Stimulated activated CD8-positive, alpha-beta memory T cell treated with anti-CD3 and anti-CD28 coated beads, Interleukin-7, amount 100 ng/mL, for 1 hour (primary cell): Measurements from ENCODE around the gene ZNF738.
"Not testable (repeated sequence)": the region's sequence is repeated elsewhere in the genome, so short reads cannot be mapped to it uniquely, and the experiment has no call there.

Source experiments
- DNase-seq, 2 donors: peaks; one replicate each; pipeline ENCODE4 v3.0.0-alpha.2; 2020; ENCODE audit warnings: low read depth in 2 of 2

Gene ZNF738

DNA sequence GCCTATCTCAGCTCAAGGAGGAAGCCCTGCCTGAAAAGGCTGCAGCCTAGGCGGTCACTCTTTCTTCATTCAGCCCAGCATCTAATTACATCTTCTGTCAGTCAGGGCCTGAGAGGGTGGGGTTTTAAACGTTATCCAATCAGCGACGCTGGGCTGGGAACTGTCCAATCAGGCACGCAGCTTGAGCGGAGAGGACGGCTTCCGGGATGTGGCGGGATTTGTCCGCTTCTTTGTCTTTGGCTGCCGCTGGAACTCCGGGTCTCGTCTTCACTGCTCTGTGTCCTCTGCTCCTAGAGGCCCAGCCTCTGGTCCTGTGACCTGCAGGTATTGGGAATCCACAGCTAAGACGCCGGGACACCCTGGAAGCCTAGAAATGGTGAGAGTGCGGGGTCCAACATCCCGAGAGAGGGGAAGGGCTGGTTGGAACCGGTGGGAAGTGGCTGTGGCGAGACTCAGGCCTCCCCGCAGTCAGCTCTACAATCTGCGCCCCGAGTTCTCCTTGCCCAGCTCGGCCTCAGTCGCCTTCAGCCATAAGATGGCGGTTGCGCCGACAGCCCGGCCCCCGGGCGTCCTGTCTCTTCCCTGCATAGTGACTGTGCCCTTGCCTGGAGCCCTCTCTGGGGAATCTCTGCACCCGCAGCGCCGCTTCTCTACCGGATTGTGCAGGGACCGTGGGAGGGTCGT, at the start of gene ZNF738:
TSS of gene ZNF738 (plus strand) at position 233 of the 684 bp plus-strand sequence. CDS start at position 374, 141 bp downstream.
- DNase-seq: peak; percentile 54 to 58

GRCh38 chr19:21312807-21313206, 46.0 kb upstream of the ZNF738 start:
- not testable (repeated sequence) for DNase-seq

DNA sequence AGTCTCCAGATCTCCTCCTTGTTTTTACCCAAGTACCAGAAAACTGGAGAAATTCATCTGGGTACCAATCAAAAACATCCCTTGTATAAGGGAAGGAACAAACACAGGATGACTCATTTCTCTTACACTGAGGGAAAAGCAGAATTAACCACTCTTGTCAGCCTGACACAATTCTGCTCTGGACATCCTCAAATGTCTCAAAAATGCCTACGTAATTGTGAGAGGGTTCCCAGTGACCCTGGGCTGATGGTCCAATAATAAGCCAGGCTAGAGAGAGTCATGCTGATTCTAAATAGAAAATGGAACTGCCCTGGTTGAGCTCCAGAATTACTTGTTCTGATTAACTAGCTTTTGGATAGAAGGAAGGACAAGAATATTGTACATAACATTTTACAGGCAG, 44.1 kb upstream of the ZNF738 start:
- no peak for DNase-seq

DNA sequence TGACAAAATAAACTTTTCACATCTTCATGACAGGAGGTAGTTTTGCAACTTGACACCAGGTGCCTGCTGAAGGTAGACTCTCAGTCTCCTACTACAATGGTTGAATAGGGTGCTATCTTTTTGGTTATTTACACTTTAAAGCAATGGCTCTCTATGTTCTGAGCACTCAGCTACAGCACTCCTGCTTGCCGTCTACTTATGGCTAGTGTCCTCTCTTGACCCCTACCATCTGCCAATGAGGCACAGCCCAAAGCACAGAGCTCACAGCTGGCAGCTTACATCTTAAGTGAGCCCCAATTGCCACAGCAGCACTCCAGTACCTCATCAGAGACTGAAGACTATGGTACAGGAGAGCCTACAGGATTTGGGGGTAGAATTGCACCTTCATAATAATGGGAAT, 41.0 kb upstream of the ZNF738 start:
- DNase-seq: no peak

DNA sequence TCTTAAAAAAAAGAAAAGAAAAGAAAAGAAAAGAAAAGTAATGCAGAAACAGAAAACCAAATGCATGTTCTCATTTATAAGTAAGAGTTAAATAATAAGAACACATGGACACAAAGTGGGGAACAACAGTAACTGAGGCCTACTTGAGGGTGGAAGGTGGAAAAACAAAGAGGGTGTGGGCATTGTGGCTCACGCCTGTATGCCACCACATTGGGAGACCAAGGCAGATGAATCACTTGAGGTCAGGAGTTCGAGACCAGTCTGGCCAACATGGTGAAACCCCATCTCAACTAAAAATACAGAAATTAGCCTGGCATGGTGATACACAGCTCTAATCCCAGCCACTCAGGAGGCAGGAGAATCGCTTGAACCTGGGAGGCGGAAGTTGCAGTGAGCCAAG, 37.7 kb upstream of the ZNF738 start:
- no peak for DNase-seq

GRCh38 chr19:21321996-21322395, 36.8 kb upstream of the ZNF738 start:
- DNase-seq: no peak

- DNase-seq: no peak
These were observed 36.3 kb upstream of the ZNF738 start for GRCh38 chr19:21322528-21322927.

DNA sequence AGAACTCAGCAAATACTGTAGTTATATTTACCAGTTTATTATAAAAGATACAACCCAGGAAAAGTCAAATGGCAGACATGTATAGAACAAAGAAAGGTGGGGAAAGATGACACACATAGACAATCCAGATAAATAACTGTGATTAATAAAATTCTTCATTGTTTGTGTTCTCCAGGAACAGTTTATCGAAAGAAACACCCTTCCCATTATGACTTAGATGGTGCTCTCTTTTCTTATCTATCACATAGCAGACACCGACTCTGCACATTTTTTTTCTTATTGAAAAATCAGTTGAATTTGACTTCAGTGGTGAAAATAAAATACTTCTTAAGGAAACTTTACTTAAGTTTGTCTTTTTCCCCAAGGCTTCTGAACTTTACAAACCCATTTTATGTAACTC, 35.8 kb upstream of the ZNF738 start:
- DNase-seq: no peak

- no peak for DNase-seq
These were observed 32.6 kb upstream of the ZNF738 start for GRCh38 chr19:21326169-21326568.

GRCh38 chr19:21328406-21328805, 30.4 kb upstream of the ZNF738 start:
- DNase-seq: no peak

GRCh38 chr19:21328885-21329605, 29.8 kb upstream of the ZNF738 start, which contains the start of gene ZNF708:
Gene ZNF708, minus strand, starts transcription at chr19:21329410. Its CDS starts 198 bp downstream, at chr19:21329212.
- DNase-seq: peak; percentile 48 to 50

DNA sequence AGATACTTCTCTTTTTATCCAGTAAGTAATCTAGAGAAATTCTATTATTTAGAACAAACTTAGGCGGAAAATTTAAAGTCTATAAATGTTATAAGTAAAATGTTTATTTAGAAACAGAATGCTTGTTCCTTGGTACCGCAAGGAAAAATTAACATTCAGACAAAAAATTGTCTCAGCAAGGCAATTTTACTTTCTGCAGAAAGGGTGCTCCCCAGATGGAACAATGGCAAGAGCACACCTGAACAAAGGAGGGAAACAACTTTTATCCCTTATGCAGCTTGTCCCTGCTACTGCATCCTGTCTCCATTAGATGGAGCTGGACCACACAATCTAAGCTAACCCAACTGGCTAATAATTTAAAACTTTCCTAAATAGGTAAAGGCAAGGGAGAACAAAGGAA, 23.1 kb upstream of the ZNF738 start:
- DNase-seq: no peak

- not testable (repeated sequence) for DNase-seq
These were observed 14.0 kb upstream of the ZNF738 start for GRCh38 chr19:21344841-21345240.

GRCh38 chr19:21352830-21353229, 6.0 kb upstream of the ZNF738 start:
- no peak for DNase-seq

DNA sequence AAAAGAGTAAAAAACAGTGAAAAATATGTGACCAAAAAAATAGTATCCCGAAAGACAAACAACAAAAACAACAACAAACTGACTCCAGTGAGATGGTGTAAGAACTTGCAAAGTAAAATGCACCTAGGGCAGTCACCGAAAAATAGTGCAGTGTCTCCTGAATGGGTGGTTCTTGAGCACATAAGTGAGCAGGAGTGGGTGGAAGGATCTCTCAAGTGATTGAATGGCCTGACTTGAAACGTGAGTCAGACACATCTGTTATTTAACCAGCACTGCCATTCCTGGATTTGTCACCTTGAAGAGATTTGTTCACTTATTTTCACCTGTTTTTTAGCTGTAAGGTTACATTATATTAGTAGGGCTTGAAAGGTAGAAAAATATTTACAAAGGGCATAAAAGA, 3.5 kb downstream of the ZNF738 start:
- DNase-seq: no peak

GRCh38 chr19:21383980-21384582, 25.3 kb downstream of the ZNF738 start:
- no peak for DNase-seq

DNA sequence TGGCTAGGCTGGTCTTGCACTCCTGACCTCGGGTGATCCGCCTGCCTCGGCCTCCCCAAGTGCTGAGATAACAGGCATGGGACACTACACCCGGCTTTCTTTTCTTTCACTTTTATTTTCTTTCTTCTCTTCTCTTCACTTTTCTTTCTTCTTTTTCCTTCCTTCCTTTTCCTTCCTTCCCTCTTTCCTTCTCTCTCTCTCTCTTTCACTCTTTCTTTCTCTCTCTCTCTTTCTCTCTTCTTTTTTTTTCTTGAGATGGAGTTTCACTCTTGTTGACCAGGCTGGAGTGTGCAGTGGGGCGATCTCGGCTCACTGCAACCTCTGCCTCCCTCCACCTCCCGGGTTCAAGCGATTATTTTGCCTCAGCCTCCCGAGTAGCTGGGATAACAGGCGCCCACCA, 37.3 kb downstream of the ZNF738 start:
- DNase-seq: no peak

GRCh38 chr19:21396893-21397572, 38.2 kb downstream of the ZNF738 start, which contains the start of gene ZNF493:
Gene ZNF493, plus strand, starts transcription at chr19:21397133. Its CDS starts 105 bp downstream, at chr19:21397238.
- peak; percentile 77 to 81 for DNase-seq

GRCh38 chr19:21398851-21399250, 40.1 kb downstream of the ZNF738 start:
- DNase-seq: no peak

GRCh38 chr19:21402303-21402985, 43.6 kb downstream of the ZNF738 start:
- DNase-seq: no peak

DNA sequence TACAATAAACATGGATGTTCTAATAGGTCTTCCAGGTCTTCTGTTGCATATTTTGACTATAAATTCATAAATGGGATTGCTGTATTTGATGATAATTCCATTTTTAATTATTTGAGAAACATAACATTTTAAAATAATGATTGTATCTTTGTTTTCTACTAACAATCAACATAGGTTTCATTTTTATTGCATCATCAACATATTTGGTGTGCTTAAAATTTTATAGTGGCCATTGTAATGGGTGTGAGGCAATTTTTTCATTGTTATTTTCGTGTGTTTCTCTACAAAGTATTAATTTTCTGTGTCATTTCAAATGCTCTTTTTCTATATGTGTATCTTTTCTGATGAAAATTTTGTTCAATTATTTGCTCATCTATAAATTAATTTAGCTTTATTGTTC, 51.4 kb downstream of the ZNF738 start:
- no peak for DNase-seq

DNA sequence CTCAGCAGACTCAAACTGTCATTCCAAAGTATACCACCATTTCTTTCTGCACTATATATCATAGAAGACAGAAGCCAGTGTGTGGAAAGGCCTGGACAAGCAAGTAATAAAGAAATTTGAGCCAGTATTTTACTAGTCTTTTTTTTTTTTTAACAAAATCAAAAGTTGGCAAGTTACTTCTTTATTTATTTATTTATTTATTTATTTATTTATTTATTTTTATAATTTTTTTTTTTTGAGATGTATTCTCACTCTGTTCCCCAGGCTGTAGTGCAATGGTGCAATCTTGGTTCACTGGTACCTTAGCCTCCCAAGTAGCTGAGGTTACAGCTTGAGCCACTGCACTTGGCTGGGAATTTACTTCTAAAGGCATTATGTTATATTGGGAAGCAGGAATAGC, 63.4 kb downstream of the ZNF738 start:
- DNase-seq: no peak
